ENCODE measurements around the gene GALNS.
"Not testable (repeated sequence)": the region's sequence is repeated elsewhere in the genome, so short reads cannot be mapped to it uniquely, and the experiment has no call there.

The GALNS gene

GRCh38 chr16:88838566-88838965 lies 18.2 kb downstream of the GALNS start:
- DNase-seq (ENCODE audit: low spot score): no peak

- no peak for DNase-seq (ENCODE audit: low spot score)
These were observed 18.9 kb downstream of the GALNS start for GRCh38 chr16:88837806-88838205.

- no peak for DNase-seq (ENCODE audit: low spot score)
These were observed 20.0 kb downstream of the GALNS start for GRCh38 chr16:88836791-88837190.

- DNase-seq (ENCODE audit: low spot score): no peak
These were observed 20.9 kb downstream of the GALNS start for GRCh38 chr16:88835818-88836217.

- no peak for DNase-seq (ENCODE audit: low spot score)
These were observed 21.4 kb downstream of the GALNS start for GRCh38 chr16:88835383-88835782.

GRCh38 chr16:88834670-88835069 lies 22.1 kb downstream of the GALNS start:
- DNase-seq (ENCODE audit: low spot score): no peak

- no peak for DNase-seq (ENCODE audit: low spot score)
These were observed 23.7 kb downstream of the GALNS start for GRCh38 chr16:88833086-88833485.

GRCh38 chr16:88831838-88832237 lies 24.9 kb downstream of the GALNS start:
- no peak for DNase-seq (ENCODE audit: low spot score)

GRCh38 chr16:88830783-88831182 lies 26.0 kb downstream of the GALNS start:
- no peak for DNase-seq (ENCODE audit: low spot score)

GRCh38 chr16:88830258-88830657 lies 26.5 kb downstream of the GALNS start:
- no peak for DNase-seq (ENCODE audit: low spot score)

- no peak for DNase-seq (ENCODE audit: low spot score)
These were observed 28.0 kb downstream of the GALNS start for GRCh38 chr16:88828711-88829110.

GRCh38 chr16:88827727-88828126 lies 29.0 kb downstream of the GALNS start:
- no peak for DNase-seq (ENCODE audit: low spot score)

- no peak for DNase-seq (ENCODE audit: low spot score)
These were observed 30.5 kb downstream of the GALNS start for GRCh38 chr16:88826070-88826840.

GRCh38 chr16:88825146-88825545 lies 31.6 kb downstream of the GALNS start:
- DNase-seq (ENCODE audit: low spot score): no peak

GRCh38 chr16:88824256-88825077 lies 32.3 kb downstream of the GALNS start:
- no peak for DNase-seq (ENCODE audit: low spot score)

- DNase-seq (ENCODE audit: low spot score): not testable (repeated sequence)
These were observed 33.1 kb downstream of the GALNS start for GRCh38 chr16:88823646-88824045.

- no peak for DNase-seq (ENCODE audit: low spot score)
These were observed 34.3 kb downstream of the GALNS start for GRCh38 chr16:88822281-88823040.

- DNase-seq (ENCODE audit: low spot score): no peak
These were observed 35.4 kb downstream of the GALNS start for GRCh38 chr16:88821168-88821850.

- DNase-seq (ENCODE audit: low spot score): no peak
These were observed 36.2 kb downstream of the GALNS start for GRCh38 chr16:88820385-88821025.

GRCh38 chr16:88819126-88819525 lies 37.6 kb downstream of the GALNS start:
- DNase-seq (ENCODE audit: low spot score): no peak

- DNase-seq (ENCODE audit: low spot score): no peak
These were observed 38.2 kb downstream of the GALNS start for GRCh38 chr16:88818575-88818874.

Measured in CD4-positive, alpha-beta T cell treated with Interleukin-2 at 100 ng/mL for 4 hours (primary cell).